Mesendoderm (in vitro differentiated cells): ENCODE data around the gene KCNJ2.

ENCODE experiments used
- DNase-seq: peaks from one replicate; pipeline ENCODE4 v3.0.0; 2013
- H2AK5ac ChIP-seq: 2 replicates; pipeline ENCODE4 v1.6.1; 2013; ENCODE audit warnings: low read length, inconsistent platforms
- H2BK120ac ChIP-seq: 2 replicates; pipeline ENCODE4 v1.6.1; 2013; ENCODE audit warnings: low read depth, mild to moderate bottlenecking, low read length, moderate library complexity, mixed read lengths
- H2BK15ac ChIP-seq: replicated peaks from 2 replicates; pipeline ENCODE4 v1.6.1; 2013; ENCODE audit warnings: low read depth, mild to moderate bottlenecking, moderate library complexity
- H2BK5ac ChIP-seq: 2 replicates; pipeline ENCODE4 v1.6.1; 2013; ENCODE audit warnings: low read length, inconsistent platforms
- H3K18ac ChIP-seq: 2 replicates; pipeline ENCODE4 v1.6.1; 2013; ENCODE audit warnings: mild to moderate bottlenecking, low read length, mixed read lengths
- H3K23ac ChIP-seq: one replicate; pipeline ENCODE4 v1.6.1; 2013; ENCODE audit warnings: low read length
- H3K27ac ChIP-seq: 2 replicates; pipeline ENCODE4 v1.5.1; 2013; ENCODE audit warnings: low read depth, mild to moderate bottlenecking, inconsistent platforms, low read length, moderate library complexity
- H3K27me3 ChIP-seq: 2 replicates; pipeline ENCODE4 v1.6.1; 2013; ENCODE audit warnings: low read length, control low read depth, mild to moderate bottlenecking, inconsistent platforms; ENCODE audit not compliant: insufficient read depth, poor library complexity
- H3K36me3 ChIP-seq: 2 replicates; pipeline ENCODE4 v1.6.1; 2013; ENCODE audit warnings: low read length, inconsistent platforms; ENCODE audit not compliant: control insufficient read depth, insufficient read depth
- H3K4ac ChIP-seq: one replicate; pipeline ENCODE4 v1.6.1; 2013; ENCODE audit warnings: low read depth, mild to moderate bottlenecking, low read length, moderate library complexity
- H3K4me1 ChIP-seq: 2 replicates; pipeline ENCODE4 v1.6.1; 2013; ENCODE audit warnings: low read depth, low read length, inconsistent platforms; ENCODE audit not compliant: control insufficient read depth
- H3K4me2 ChIP-seq: 2 replicates; pipeline ENCODE4 v1.6.1; 2013; ENCODE audit warnings: low read length
- H3K4me3 ChIP-seq: 2 replicates; pipeline ENCODE4 v1.5.1; 2013; ENCODE audit warnings: mild to moderate bottlenecking, low read length
- H3K56ac ChIP-seq: one replicate; pipeline ENCODE4 v1.6.1; 2013; ENCODE audit warnings: low read length
- H3K79me1 ChIP-seq: 2 replicates; pipeline ENCODE4 v1.6.1; 2013; ENCODE audit warnings: low read length, inconsistent platforms
- H3K79me2 ChIP-seq: 2 replicates; pipeline ENCODE4 v1.6.1; 2013; ENCODE audit warnings: mild to moderate bottlenecking, low read length; ENCODE audit not compliant: control insufficient read depth, insufficient read depth
- H3K9ac ChIP-seq: 2 replicates; pipeline ENCODE4 v1.6.1; 2013; ENCODE audit warnings: low read length, inconsistent platforms
- H4K5ac ChIP-seq: one replicate; pipeline ENCODE4 v1.6.1; 2013; ENCODE audit warnings: low read length
- H4K8ac ChIP-seq: one replicate; pipeline ENCODE4 v1.6.1; 2013; ENCODE audit warnings: low read depth, mild to moderate bottlenecking, control low read depth, low read length, moderate library complexity
- WGBS: extraction: QIAGEN DNeasy Blood & Tissue Kit; methylation state at CpG from one replicate; pipeline ENCODE4 v1.1.7; 2013; ENCODE audit warnings: low lambda C conversion rate, missing lambda C conversion rate; ENCODE audit not compliant: insufficient coverage; ENCODE audit errors: extremely low coverage; 5-methylcytosine and 5-hydroxymethylcytosine counted together

KCNJ2 gene

GRCh38 chr17:70225276-70225675, 55.9 kb downstream of the KCNJ2 start:
- Histone ChIP-seq H3K4me1 (no peaks in the 10 kb centered on the region), H2BK120ac (no peak overlapping the region), H3K9ac (no peak overlapping the region), H3K27ac (no peak overlapping the region), H3K4ac (no peak overlapping the region), H3K27me3 (no peaks in the 10 kb centered on the region), H3K56ac (no peak overlapping the region), H4K5ac (no peak overlapping the region), H3K4me2 (no peak overlapping the region), H2AK5ac (no peak overlapping the region), H3K79me1 (no peaks in the 10 kb centered on the region), H2BK15ac (no peak overlapping the region), H3K4me3 (no peak overlapping the region), H2BK5ac (no peak overlapping the region), H3K79me2 (no peaks in the 10 kb centered on the region), H4K8ac (no peak overlapping the region), H3K23ac (no peak overlapping the region), H3K18ac (no peak overlapping the region), H3K36me3 (no peaks in the 10 kb centered on the region)
- DNase-seq: no peak
- no CpG with 5 or more reads among the region's 4 CpGs for WGBS
